Activated naive CD4-positive, alpha-beta T cell treated with anti-CD3 and anti-CD28 coated beads for 36 hours (primary cell): ENCODE data around the gene AS3MT. TPM values are rescaled to one million over a fixed set of nuclear protein-coding genes. Genes with fewer than 3 reads are reported as not detected.
"Not testable (repeated sequence)": the region's sequence is repeated elsewhere in the genome, so short reads cannot be mapped to it uniquely, and the experiment has no call there.

ENCODE experiments used
- CTCF ChIA-PET: fragments of 350-600 bp; sonication (Branson Sonifier 250); formaldehyde crosslinking; loops from one replicate; lab custom pipeline; 2021; ENCODE audit warnings: antibody characterized with exemption; lab: Charles Lee
- DNase-seq: peaks from one replicate; pipeline ENCODE4 v3.0.0-alpha.2; 2020
- H3K27ac Mint-ChIP-seq: one replicate; pipeline ENCODE4 v1.8.0; 2021; ENCODE audit warnings: mild to moderate bottlenecking, mixed read lengths
- H3K27me3 Mint-ChIP-seq: one replicate; pipeline ENCODE4 v1.8.0; 2021; ENCODE audit warnings: low read depth, mixed read lengths
- H3K36me3 Mint-ChIP-seq: one replicate; pipeline ENCODE4 v1.8.0; 2021; ENCODE audit warnings: low read depth, mixed read lengths
- H3K4me1 Mint-ChIP-seq: one replicate; pipeline ENCODE4 v1.8.0; 2021; ENCODE audit warnings: low read depth, mixed read lengths
- H3K4me3 Mint-ChIP-seq: one replicate; pipeline ENCODE4 v1.8.0; 2021; ENCODE audit warnings: mild to moderate bottlenecking, moderate library complexity, mixed read lengths
- H3K9me3 Mint-ChIP-seq: one replicate; pipeline ENCODE4 v1.8.0; 2021; ENCODE audit warnings: mixed read lengths
- intact Hi-C: fragments of 100-400 bp; cut with micrococcal nuclease; formaldehyde crosslinking; loops from one replicate; pipeline ENCODE4 v1.15.1; 2023
- total RNA-seq, 2 experiments: library from RNA; stranded (reverse); gene quantifications; one replicate each; pipeline ENCODE4 v1.2.3, GENCODE V29; 2021

Gene AS3MT
- total RNA-seq, 2 experiments from 2014 or later, result 1.0 to 1.2 TPM

- intact Hi-C loops, result no loop called here
- no peak for DNase-seq
These were observed 58.2 kb downstream of the AS3MT start for GRCh38 chr10:102927311-102928010.

GRCh38 chr10:102928442-102928841 is 59.2 kb downstream of the AS3MT start:
- CTCF ChIA-PET, result interaction anchor here (1.7 kb wide), 1 partner anchor 11 kb away, joined by 7 read pairs; the partner anchor contains the start of gene CNNM2
- H3K27ac Mint-ChIP-seq, intact Hi-C loops, H3K27me3 Mint-ChIP-seq, H3K36me3 Mint-ChIP-seq, H3K9me3 Mint-ChIP-seq, DNase-seq, H3K4me3 Mint-ChIP-seq: not testable (repeated sequence)
- peaks cover 15% of the 10 kb centered on the region for H3K4me1 Mint-ChIP-seq

More at GRCh38 chr10:102927311-102928010, 58.2 kb downstream of the AS3MT start:
- Mint-ChIP-seq H3K9me3 (no peaks in the 10 kb centered on the region), H3K27me3 (no peaks in the 10 kb centered on the region), H3K36me3 (peaks cover 2% of the 10 kb centered on the region), H3K4me1 (peaks cover 22% of the 10 kb centered on the region), H3K27ac (no peak overlapping the region), H3K4me3 (no peak overlapping the region)
- CTCF ChIA-PET, result interaction anchor here (1.7 kb wide), 1 partner anchor 10 kb away, joined by 7 read pairs; the partner anchor contains the start of gene CNNM2

GRCh38 chr10:102930720-102931119 is 61.5 kb downstream of the AS3MT start:
- Mint-ChIP-seq H3K4me1 (peaks cover 5% of the 10 kb centered on the region), H3K9me3 (no peaks in the 10 kb centered on the region), H3K27ac (no peak overlapping the region), H3K36me3 (peaks cover 2% of the 10 kb centered on the region), H3K27me3 (no peaks in the 10 kb centered on the region), H3K4me3 (no peak overlapping the region)
- no peak for DNase-seq
- intact Hi-C loops, result no loop called here
- CTCF ChIA-PET, result no interaction called here

- no peak overlapping the region for H3K4me3 Mint-ChIP-seq
- peaks cover 2% of the 10 kb centered on the region for H3K36me3 Mint-ChIP-seq
- no peak overlapping the region for H3K27ac Mint-ChIP-seq
- intact Hi-C loops, result no loop called here
- DNase-seq, result no peak
- H3K9me3 Mint-ChIP-seq, result no peaks in the 10 kb centered on the region
- H3K27me3 Mint-ChIP-seq, result no peaks in the 10 kb centered on the region
- CTCF ChIA-PET, result no interaction called here
- H3K4me1 Mint-ChIP-seq, result peaks cover 14% of the 10 kb centered on the region
These were observed 62.4 kb downstream of the AS3MT start for GRCh38 chr10:102931643-102932042.

- Mint-ChIP-seq H3K4me3 (no peak overlapping the region), H3K4me1 (peaks cover 11% of the 10 kb centered on the region)
- CTCF ChIA-PET, result interaction anchor here (0.9 kb wide), 1 partner anchor 17 kb away, joined by 3 read pairs; the partner anchor contains the start of gene CNNM2
These were observed 66.2 kb downstream of the AS3MT start for GRCh38 chr10:102935505-102935904.

GRCh38 chr10:102935939-102936605 is 66.8 kb downstream of the AS3MT start:
- CTCF ChIA-PET, result no interaction called here
- Mint-ChIP-seq H3K4me3 (no peak overlapping the region), H3K36me3 (peaks cover 2% of the 10 kb centered on the region), H3K27me3 (no peaks in the 10 kb centered on the region), H3K9me3 (no peaks in the 10 kb centered on the region), H3K4me1 (peaks cover 11% of the 10 kb centered on the region), H3K27ac (peak overlapping the region; percentile 56)
- intact Hi-C loops, result no loop called here
- no peak for DNase-seq

More at GRCh38 chr10:102935505-102935904, 66.2 kb downstream of the AS3MT start:
- Mint-ChIP-seq H3K36me3 (peaks cover 2% of the 10 kb centered on the region), H3K27me3 (no peaks in the 10 kb centered on the region), H3K27ac (no peak overlapping the region), H3K9me3 (no peaks in the 10 kb centered on the region)
- intact Hi-C loops, result no loop called here
- no peak for DNase-seq

GRCh38 chr10:102941401-102941800 is 72.1 kb downstream of the AS3MT start:
- peaks cover 3% of the 10 kb centered on the region for H3K4me1 Mint-ChIP-seq
- H3K27ac Mint-ChIP-seq, result no peak overlapping the region
- no peaks in the 10 kb centered on the region for H3K9me3 Mint-ChIP-seq
- H3K27me3 Mint-ChIP-seq, result no peaks in the 10 kb centered on the region
- no peak overlapping the region for H3K4me3 Mint-ChIP-seq
- no peak for DNase-seq
- H3K36me3 Mint-ChIP-seq, result no peaks in the 10 kb centered on the region
- CTCF ChIA-PET, result interaction anchor here (0.7 kb wide), 1 partner anchor 11 kb away, joined by 3 read pairs; no protein-coding TSS in a partner anchor
- intact Hi-C loops, result no loop called here

GRCh38 chr10:102945449-102945848 is 76.2 kb downstream of the AS3MT start:
- Mint-ChIP-seq H3K4me3 (no peak overlapping the region), H3K27ac (no peak overlapping the region), H3K4me1 (no peaks in the 10 kb centered on the region), H3K27me3 (no peaks in the 10 kb centered on the region), H3K9me3 (no peaks in the 10 kb centered on the region), H3K36me3 (no peaks in the 10 kb centered on the region)
- no peak for DNase-seq
- intact Hi-C loops, result no loop called here
- CTCF ChIA-PET, result no interaction called here

- no peak overlapping the region for H3K27ac Mint-ChIP-seq
- H3K27me3 Mint-ChIP-seq, result no peaks in the 10 kb centered on the region
- no peaks in the 10 kb centered on the region for H3K9me3 Mint-ChIP-seq
- intact Hi-C loops, result no loop called here
- no peak overlapping the region for H3K4me3 Mint-ChIP-seq
- no peak for DNase-seq
- H3K36me3 Mint-ChIP-seq, result no peaks in the 10 kb centered on the region
- H3K4me1 Mint-ChIP-seq, result no peaks in the 10 kb centered on the region
- CTCF ChIA-PET, result interaction anchor here (0.8 kb wide), 1 partner anchor 29 kb away, joined by 3 read pairs; no protein-coding TSS in a partner anchor
These were observed 76.7 kb downstream of the AS3MT start for GRCh38 chr10:102945962-102946361.

- intact Hi-C loops, result no loop called here
- Mint-ChIP-seq H3K9me3 (no peaks in the 10 kb centered on the region), H3K4me1 (no peaks in the 10 kb centered on the region), H3K27ac (no peak overlapping the region), H3K4me3 (no peak overlapping the region), H3K36me3 (no peaks in the 10 kb centered on the region), H3K27me3 (no peaks in the 10 kb centered on the region)
- CTCF ChIA-PET, result no interaction called here
- no peak for DNase-seq
These were observed 77.7 kb downstream of the AS3MT start for GRCh38 chr10:102946992-102947391.

- H3K27ac Mint-ChIP-seq, result no peak overlapping the region
- H3K4me1 Mint-ChIP-seq, result no peaks in the 10 kb centered on the region
- intact Hi-C loops, result no loop called here
These were observed 78.9 kb downstream of the AS3MT start for GRCh38 chr10:102948176-102948575.

GRCh38 chr10:102948786-102949185 is 79.5 kb downstream of the AS3MT start:
- H3K27ac Mint-ChIP-seq, result no peak overlapping the region
- DNase-seq, result no peak
- CTCF ChIA-PET, result no interaction called here
- no peaks in the 10 kb centered on the region for H3K9me3 Mint-ChIP-seq
- H3K4me3 Mint-ChIP-seq, result no peak overlapping the region
- H3K27me3 Mint-ChIP-seq, result no peaks in the 10 kb centered on the region
- no peaks in the 10 kb centered on the region for H3K36me3 Mint-ChIP-seq
- no peaks in the 10 kb centered on the region for H3K4me1 Mint-ChIP-seq
- intact Hi-C loops, result no loop called here

More at GRCh38 chr10:102948176-102948575, 78.9 kb downstream of the AS3MT start:
- no peak for DNase-seq
- Mint-ChIP-seq H3K9me3 (no peaks in the 10 kb centered on the region), H3K27me3 (no peaks in the 10 kb centered on the region), H3K4me3 (no peak overlapping the region), H3K36me3 (no peaks in the 10 kb centered on the region)
- CTCF ChIA-PET, result no interaction called here
